Caco-2 (cell line): ENCODE measurements around the gene SPOCK1. TPM values are rescaled to one million over a fixed set of nuclear protein-coding genes. Genes with fewer than 3 reads are reported as not detected.

ENCODE experiments used
- BruUV-seq: library from RNA; stranded (reverse); fragments of 400-500 nt; replicated peaks from 2 replicates; lab custom pipeline; 2021; lab: Mats Ljungman, UMichigan
- CTCF ChIA-PET: fragments of 300-600 bp; sonication (Branson Sonifier 250); formaldehyde crosslinking; loops from one replicate; lab custom pipeline; 2022; ENCODE audit warnings: antibody characterized with exemption; lab: Charles Lee
- POLR2A ChIA-PET: fragments of 300-600 bp; sonication (Branson Sonifier 250); formaldehyde crosslinking; loops from one replicate; lab custom pipeline; 2022; ENCODE audit warnings: antibody characterized with exemption; lab: Charles Lee
- DNase-seq, 2 experiments: peaks; one replicate each; pipeline versions ENCODE4 v3.0.0 to v3.0.0-alpha.2; 2020 to 2022
- H3K27me3 ChIP-seq: replicated peaks from 2 replicates; pipeline ENCODE4 v1.6.0; 2011; ENCODE audit warnings: low read length; ENCODE audit not compliant: control insufficient read depth, insufficient read depth
- H3K36me3 ChIP-seq: 2 replicates; pipeline ENCODE4 v1.5.1; 2011; ENCODE audit warnings: low read length; ENCODE audit not compliant: control insufficient read depth, insufficient read depth
- H3K4me1 ChIP-seq: fragments of 250-450 bp; sonication (Bioruptor Pico); 2 replicates; pipeline ENCODE4 v1.5.1; 2020; ENCODE audit warnings: mild to moderate bottlenecking
- H3K4me3 ChIP-seq: 2 replicates; pipeline ENCODE4 v1.5.1; 2011; ENCODE audit warnings: low read depth, mild to moderate bottlenecking, control low read depth, low read length
- H3K9me3 ChIP-seq: fragments of 250-450 bp; sonication (Bioruptor Pico); 2 replicates; pipeline ENCODE4 v1.5.1; 2020; ENCODE audit warnings: mild to moderate bottlenecking, moderate library complexity
- H3K27ac Mint-ChIP-seq: one replicate; pipeline ENCODE4 v1.8.0; 2022; ENCODE audit warnings: mixed read lengths; ENCODE audit not compliant: unreplicated experiment
- H3K27me3 Mint-ChIP-seq: one replicate; pipeline ENCODE4 v1.8.0; 2022; ENCODE audit warnings: mixed read lengths; ENCODE audit not compliant: insufficient read depth, unreplicated experiment
- H3K36me3 Mint-ChIP-seq: one replicate; pipeline ENCODE4 v1.8.0; 2022; ENCODE audit warnings: mild to moderate bottlenecking, mixed read lengths; ENCODE audit not compliant: insufficient read depth, unreplicated experiment
- H3K4me1 Mint-ChIP-seq: one replicate; pipeline ENCODE4 v1.8.0; 2022; ENCODE audit warnings: low read depth, mixed read lengths; ENCODE audit not compliant: unreplicated experiment
- H3K4me3 Mint-ChIP-seq: one replicate; pipeline ENCODE4 v1.8.0; 2022; ENCODE audit warnings: mild to moderate bottlenecking, moderate library complexity, mixed read lengths; ENCODE audit not compliant: unreplicated experiment
- H3K9me3 Mint-ChIP-seq: one replicate; pipeline ENCODE4 v1.8.0; 2022; ENCODE audit warnings: mixed read lengths; ENCODE audit not compliant: unreplicated experiment
- CTCF ChIP-seq, 2 experiments: fragments of 200-600 bp in 1 of 2; IDR thresholded peaks; 1 replicate in 1 of 2; 2 replicates in 1 of 2; pipeline versions ENCODE4 v1.5.1 to v1.8.0; 2011 to 2022; ENCODE audit warnings: antibody characterized with exemption in 1 of 2, control low read depth in 1 of 2, inconsistent platforms in 1 of 2, low read depth in 1 of 2, low read length in 1 of 2, mild to moderate bottlenecking in 1 of 2, moderate library complexity in 1 of 2; ENCODE audit not compliant: insufficient read depth in 1 of 2, severe bottlenecking in 1 of 2, unreplicated experiment in 1 of 2
- intact Hi-C: fragments of 100-400 bp; cut with micrococcal nuclease; formaldehyde crosslinking; loops from one replicate; pipeline ENCODE4 v1.10.0; 2022; ENCODE audit not compliant: unreplicated experiment
- total RNA-seq: library from RNA; stranded (reverse); gene quantifications from 2 replicates; pipeline ENCODE4 v1.2.3, GENCODE V29; 2022

SPOCK1 gene
- total RNA-seq, 1 experiment from 2014 or later = not detected

GRCh38 chr5:137309290-137309689 lies 189.8 kb downstream of the SPOCK1 start:
- H3K9me3 ChIP-seq = no peaks in the 10 kb centered on the region
- ChIA-PET CTCF (no interaction called here), POLR2A (no interaction called here)
- H3K27me3 ChIP-seq = no peaks in the 10 kb centered on the region
- Mint-ChIP-seq H3K36me3 (no peaks in the 10 kb centered on the region), H3K27ac (no peak overlapping the region), H3K27me3 (peaks cover 18% of the 10 kb centered on the region), H3K9me3 (no peaks in the 10 kb centered on the region), H3K4me1 (no peaks in the 10 kb centered on the region), H3K4me3 (no peak overlapping the region)
- TF ChIP-seq CTCF (IDR thresholded peaks at IDR 0.05; ENCODE audit: insufficient read depth in 1 of 2, low read depth in 1 of 2, low read length in 1 of 2, severe bottlenecking in 1 of 2, unreplicated experiment in 1 of 2) = no peak
- intact Hi-C loops = no loop called here
- no peak overlapping the region for H3K4me3 ChIP-seq
- BruUV-seq = no TSS peak
- no peaks in the 10 kb centered on the region for H3K36me3 ChIP-seq
- H3K4me1 ChIP-seq = no peaks in the 10 kb centered on the region
- DNase-seq = no peak

GRCh38 chr5:137308311-137308710 lies 190.8 kb downstream of the SPOCK1 start:
- no peaks in the 10 kb centered on the region for H3K9me3 ChIP-seq
- Mint-ChIP-seq H3K27ac (no peak overlapping the region), H3K4me3 (no peak overlapping the region), H3K36me3 (no peaks in the 10 kb centered on the region), H3K4me1 (no peaks in the 10 kb centered on the region), H3K27me3 (peaks cover 13% of the 10 kb centered on the region), H3K9me3 (no peaks in the 10 kb centered on the region)
- no peak for DNase-seq
- H3K36me3 ChIP-seq = no peaks in the 10 kb centered on the region
- H3K4me1 ChIP-seq = no peaks in the 10 kb centered on the region
- intact Hi-C loops = no loop called here
- ChIA-PET POLR2A (no interaction called here), CTCF (no interaction called here)
- H3K27me3 ChIP-seq = no peaks in the 10 kb centered on the region
- no peak for TF ChIP-seq CTCF (IDR thresholded peaks at IDR 0.05; ENCODE audit: insufficient read depth in 1 of 2, low read depth in 1 of 2, low read length in 1 of 2, severe bottlenecking in 1 of 2, unreplicated experiment in 1 of 2)
- no peak overlapping the region for H3K4me3 ChIP-seq
- BruUV-seq = no TSS peak

GRCh38 chr5:137306903-137307302 lies 192.2 kb downstream of the SPOCK1 start:
- no peaks in the 10 kb centered on the region for H3K9me3 Mint-ChIP-seq
- ChIA-PET CTCF (no interaction called here), POLR2A (no interaction called here)
- no peak overlapping the region for H3K27ac Mint-ChIP-seq
- no peaks in the 10 kb centered on the region for H3K4me1 ChIP-seq
- no peaks in the 10 kb centered on the region for H3K36me3 ChIP-seq
- no TSS peak for BruUV-seq
- no peaks in the 10 kb centered on the region for H3K4me1 Mint-ChIP-seq
- H3K4me3 Mint-ChIP-seq = no peak overlapping the region
- peaks cover 9% of the 10 kb centered on the region for H3K27me3 Mint-ChIP-seq
- no peaks in the 10 kb centered on the region for H3K9me3 ChIP-seq
- no peaks in the 10 kb centered on the region for H3K27me3 ChIP-seq
- no peak overlapping the region for H3K4me3 ChIP-seq
- no peak for TF ChIP-seq CTCF (IDR thresholded peaks at IDR 0.05; ENCODE audit: insufficient read depth in 1 of 2, low read depth in 1 of 2, low read length in 1 of 2, severe bottlenecking in 1 of 2, unreplicated experiment in 1 of 2)
- no peak for DNase-seq
- H3K36me3 Mint-ChIP-seq = no peaks in the 10 kb centered on the region
- intact Hi-C loops = no loop called here
